A673 (cell line): ENCODE results near the gene PRADC1. TPM values are rescaled to one million over a fixed set of nuclear protein-coding genes. Genes with fewer than 3 reads are reported as not detected.

Source experiments
- BruUV-seq: library from RNA; stranded (reverse); fragments of 400-500 nt; replicated peaks from 2 replicates; lab custom pipeline; 2021; lab: Mats Ljungman, UMichigan
- CTCF ChIA-PET: fragments of 300-600 bp; sonication (Branson Sonifier 250); formaldehyde crosslinking; loops from one replicate; lab custom pipeline; 2022; ENCODE audit warnings: antibody characterized with exemption; lab: Charles Lee
- POLR2A ChIA-PET: fragments of 300-600 bp; sonication (Branson Sonifier 250); formaldehyde crosslinking; loops from one replicate; lab custom pipeline; 2022; ENCODE audit warnings: antibody characterized with exemption; ENCODE audit not compliant: low non-redundant PET; lab: Charles Lee
- DNase-seq: peaks from one replicate; pipeline ENCODE4 v3.0.0-alpha.2; 2015; ENCODE audit warnings: low spot score
- H3K27ac ChIP-seq: fragments of 200-600 bp; sonication (generic); 2 replicates; pipeline ENCODE4 v1.5.1; 2016; ENCODE audit warnings: mixed run types, low read depth, mild to moderate bottlenecking, mixed read lengths, antibody characterized with exemption, low read length; ENCODE audit not compliant: poor library complexity, severe bottlenecking
- H3K27me3 ChIP-seq: fragments of 200-600 bp; sonication (generic); replicated peaks from 2 replicates; pipeline ENCODE4 v1.6.1; 2017; ENCODE audit warnings: mixed run types, low read depth, mild to moderate bottlenecking, mixed read lengths, antibody characterized with exemption, low read length; ENCODE audit not compliant: insufficient read depth, poor library complexity
- H3K36me3 ChIP-seq: fragments of 200-600 bp; sonication (generic); 2 replicates; pipeline ENCODE4 v1.6.1; 2016; ENCODE audit warnings: mixed run types, mild to moderate bottlenecking, mixed read lengths, antibody characterized with exemption, low read length; ENCODE audit not compliant: insufficient read depth, poor library complexity, severe bottlenecking
- H3K4me1 ChIP-seq: fragments of 200-600 bp; sonication (generic); 2 replicates; pipeline ENCODE4 v1.6.1; 2017; ENCODE audit warnings: mixed run types, mild to moderate bottlenecking, mixed read lengths, antibody characterized with exemption, low read length; ENCODE audit not compliant: insufficient read depth, poor library complexity, severe bottlenecking
- H3K4me3 ChIP-seq: fragments of 200-600 bp; sonication (generic); 2 replicates; pipeline ENCODE4 v1.5.1; 2016; ENCODE audit warnings: low read depth, mixed run types, mild to moderate bottlenecking, mixed read lengths, low read length; ENCODE audit not compliant: poor library complexity, severe bottlenecking
- H3K9me3 ChIP-seq: fragments of 200-600 bp; sonication (generic); 2 replicates; pipeline ENCODE4 v1.6.1; 2016; ENCODE audit warnings: mixed run types, low read depth, mild to moderate bottlenecking, mixed read lengths, antibody characterized with exemption, low read length; ENCODE audit not compliant: poor library complexity, severe bottlenecking
- EZH2 ChIP-seq: fragments of 200-600 bp; sonication (generic); IDR thresholded peaks from 2 replicates; pipeline ENCODE4 v1.6.1; 2017; ENCODE audit warnings: borderline replicate concordance, low read depth, mild to moderate bottlenecking, mixed read lengths, antibody characterized with exemption, low read length; ENCODE audit not compliant: poor library complexity, severe bottlenecking
- intact Hi-C: fragments of 100-400 bp; cut with micrococcal nuclease; formaldehyde crosslinking; loops from one replicate; pipeline ENCODE4 v1.10.0; 2022; ENCODE audit not compliant: unreplicated experiment
- total RNA-seq: library from RNA; stranded (reverse); gene quantifications from 2 replicates; pipeline ENCODE4 v1.2.3, GENCODE V29; 2021
- TF ChIP-seq, protein P1 (sequence below): fragments of 300-800, 200-600 bp; sonication (generic); conservative IDR thresholded peaks from 2 replicates; pipeline ENCODE4 v1.5.1; 2017; ENCODE audit warnings: low read depth, mild to moderate bottlenecking, antibody characterized with exemption, low read length, moderate library complexity, mixed read lengths

The PRADC1 gene
- total RNA-seq, 1 experiment from 2014 or later: 17.7 TPM

- no peaks in the 10 kb centered on the region for H3K36me3 ChIP-seq
- ChIA-PET POLR2A (no interaction called here), CTCF (no interaction called here)
- peak within 1 kb of the TSS; percentile 96 for H3K27ac ChIP-seq
- no peaks in the 10 kb centered on the region for H3K27me3 ChIP-seq
- intact Hi-C loops: no loop called here
- TSS peak; percentile 72 for BruUV-seq
- peak within 1 kb of the TSS; percentile 84 for H3K4me3 ChIP-seq
- peak; percentile 92 for DNase-seq
- no peaks in the 10 kb centered on the region for H3K9me3 ChIP-seq
- TF ChIP-seq, protein P1, sequence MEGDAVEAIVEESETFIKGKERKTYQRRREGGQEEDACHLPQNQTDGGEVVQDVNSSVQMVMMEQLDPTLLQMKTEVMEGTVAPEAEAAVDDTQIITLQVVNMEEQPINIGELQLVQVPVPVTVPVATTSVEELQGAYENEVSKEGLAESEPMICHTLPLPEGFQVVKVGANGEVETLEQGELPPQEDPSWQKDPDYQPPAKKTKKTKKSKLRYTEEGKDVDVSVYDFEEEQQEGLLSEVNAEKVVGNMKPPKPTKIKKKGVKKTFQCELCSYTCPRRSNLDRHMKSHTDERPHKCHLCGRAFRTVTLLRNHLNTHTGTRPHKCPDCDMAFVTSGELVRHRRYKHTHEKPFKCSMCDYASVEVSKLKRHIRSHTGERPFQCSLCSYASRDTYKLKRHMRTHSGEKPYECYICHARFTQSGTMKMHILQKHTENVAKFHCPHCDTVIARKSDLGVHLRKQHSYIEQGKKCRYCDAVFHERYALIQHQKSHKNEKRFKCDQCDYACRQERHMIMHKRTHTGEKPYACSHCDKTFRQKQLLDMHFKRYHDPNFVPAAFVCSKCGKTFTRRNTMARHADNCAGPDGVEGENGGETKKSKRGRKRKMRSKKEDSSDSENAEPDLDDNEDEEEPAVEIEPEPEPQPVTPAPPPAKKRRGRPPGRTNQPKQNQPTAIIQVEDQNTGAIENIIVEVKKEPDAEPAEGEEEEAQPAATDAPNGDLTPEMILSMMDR: no peak
- no peak for TF ChIP-seq EZH2
- H3K4me1 ChIP-seq: peaks cover 6% of the 10 kb centered on the region
Observed at GRCh38 chr2:73214120-73215035, 18.7 kb downstream of the PRADC1 start, which contains the start of gene SMYD5. TSS of gene SMYD5 (plus strand) at chr2:73214245. CDS start at chr2:73214267, 22 bp downstream.

DNA sequence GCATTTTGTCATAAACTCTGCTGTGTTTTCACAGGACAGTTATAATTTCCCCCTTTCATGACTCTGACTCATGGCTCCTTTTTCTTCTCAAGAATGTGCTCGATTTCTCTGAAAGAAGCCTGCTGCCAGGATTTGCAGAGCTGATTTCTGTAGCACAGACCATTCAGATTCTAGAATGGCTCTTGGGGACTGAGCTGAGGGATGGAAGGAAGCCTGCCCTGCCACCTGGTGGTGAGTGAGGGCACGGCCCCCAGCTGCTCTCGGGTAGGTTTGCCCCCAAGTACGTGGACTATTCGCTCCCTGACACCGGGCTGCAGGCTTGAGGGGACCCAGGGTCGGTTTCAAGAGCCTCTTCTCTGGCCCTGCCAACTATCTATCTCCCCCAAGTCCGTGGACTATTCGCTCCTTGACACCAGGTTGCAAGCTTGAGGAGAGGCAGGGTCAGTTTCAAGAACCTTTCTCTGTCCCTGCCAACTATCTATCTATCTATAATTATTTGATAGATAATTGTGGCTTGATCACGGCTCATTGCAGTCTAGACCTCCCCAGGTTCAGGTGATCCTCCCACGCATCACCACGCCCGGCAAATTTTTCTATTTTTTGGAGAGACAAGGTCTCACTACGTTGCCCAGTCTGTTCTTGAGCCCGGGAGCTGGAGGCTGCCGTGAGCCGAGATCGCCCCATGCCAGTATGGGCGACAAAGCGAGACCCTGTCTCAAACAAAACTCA, 20.4 kb downstream of the PRADC1 start:
- TF ChIP-seq EZH2: no peak
- TF ChIP-seq, protein P1: peak; percentile 96
- POLR2A ChIA-PET: no interaction called here

DNA sequence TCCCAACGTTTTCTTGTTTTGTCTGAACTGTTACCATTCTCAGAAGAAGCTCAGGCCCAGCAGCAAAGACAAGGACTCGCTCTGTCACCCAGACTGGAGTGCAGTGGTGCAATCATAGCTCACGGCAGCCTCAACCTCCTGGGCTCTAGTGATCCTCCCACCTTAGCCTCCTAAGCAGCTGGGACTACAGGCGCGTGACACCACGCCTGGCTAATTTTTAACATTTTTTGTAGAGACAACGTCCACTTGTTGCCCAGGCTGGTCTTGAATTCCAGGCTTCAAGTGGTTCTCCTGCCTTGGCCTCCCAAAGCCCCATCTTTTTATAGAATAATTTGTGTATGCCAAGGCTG, 21.0 kb downstream of the PRADC1 start:
- POLR2A ChIA-PET: no interaction called here

More for the DNA sequence above, 20.4 kb downstream of the PRADC1 start:
- H3K9me3 ChIP-seq: no peaks in the 10 kb centered on the region
- H3K4me1 ChIP-seq: peaks cover 6% of the 10 kb centered on the region
- H3K27me3 ChIP-seq: no peaks in the 10 kb centered on the region
- H3K4me3 ChIP-seq: no peak overlapping the region
- no peaks in the 10 kb centered on the region for H3K36me3 ChIP-seq
- DNase-seq: peak; percentile 85
- no TSS peak for BruUV-seq
- CTCF ChIA-PET: interaction anchor here (0.7 to 1.3 kb wide), 12 partner anchors 12 to 320 kb away, joined by 3 to 7 read pairs (median 4); partner anchors contain the start of genes EGR4, FBXO41 and PRADC1
- peak overlapping the region; percentile 1 for H3K27ac ChIP-seq
- intact Hi-C loops: loop anchor here (2.0 kb wide), 1 partner anchor 128 kb away; no protein-coding TSS in a partner anchor

More for the DNA sequence above, 21.0 kb downstream of the PRADC1 start:
- intact Hi-C loops: loop anchor here (2.0 kb wide), 1 partner anchor 127 kb away; no protein-coding TSS in a partner anchor
- CTCF ChIA-PET: interaction anchor here (0.7 to 1.3 kb wide), 11 partner anchors 11 to 319 kb away, joined by 3 to 7 read pairs (median 4); partner anchors contain the start of genes EGR4, FBXO41 and PRADC1
- Histone ChIP-seq H3K4me1 (peaks cover 6% of the 10 kb centered on the region), H3K9me3 (no peaks in the 10 kb centered on the region), H3K36me3 (no peaks in the 10 kb centered on the region), H3K4me3 (no peak overlapping the region), H3K27me3 (no peaks in the 10 kb centered on the region), H3K27ac (no peak overlapping the region)
- no peak for DNase-seq
- TF ChIP-seq, protein P1: no peak
- TF ChIP-seq EZH2: no peak
- BruUV-seq: no TSS peak
